ENCODE measurements around the gene NPTX1.

The NPTX1 gene

GRCh38 chr17:80424261-80424660 is 52.1 kb downstream of the NPTX1 start:
- TF ChIP-seq SIN3A (IDR thresholded peaks at IDR 0.05; ENCODE audit: borderline replicate concordance, insufficient read depth, low read length) (no peak), FOXP2 (optimal IDR thresholded peaks at IDR 0.05; ENCODE audit: borderline replicate concordance, extremely low read depth, extremely low read length, insufficient read depth) (no peak), POLR2AphosphoS5 (IDR thresholded peaks at IDR 0.05; ENCODE audit: low read depth, low read length) (no peak), TAF1 (IDR thresholded peaks at IDR 0.05; ENCODE audit: borderline replicate concordance, insufficient read depth, low read length) (no peak)

DNA sequence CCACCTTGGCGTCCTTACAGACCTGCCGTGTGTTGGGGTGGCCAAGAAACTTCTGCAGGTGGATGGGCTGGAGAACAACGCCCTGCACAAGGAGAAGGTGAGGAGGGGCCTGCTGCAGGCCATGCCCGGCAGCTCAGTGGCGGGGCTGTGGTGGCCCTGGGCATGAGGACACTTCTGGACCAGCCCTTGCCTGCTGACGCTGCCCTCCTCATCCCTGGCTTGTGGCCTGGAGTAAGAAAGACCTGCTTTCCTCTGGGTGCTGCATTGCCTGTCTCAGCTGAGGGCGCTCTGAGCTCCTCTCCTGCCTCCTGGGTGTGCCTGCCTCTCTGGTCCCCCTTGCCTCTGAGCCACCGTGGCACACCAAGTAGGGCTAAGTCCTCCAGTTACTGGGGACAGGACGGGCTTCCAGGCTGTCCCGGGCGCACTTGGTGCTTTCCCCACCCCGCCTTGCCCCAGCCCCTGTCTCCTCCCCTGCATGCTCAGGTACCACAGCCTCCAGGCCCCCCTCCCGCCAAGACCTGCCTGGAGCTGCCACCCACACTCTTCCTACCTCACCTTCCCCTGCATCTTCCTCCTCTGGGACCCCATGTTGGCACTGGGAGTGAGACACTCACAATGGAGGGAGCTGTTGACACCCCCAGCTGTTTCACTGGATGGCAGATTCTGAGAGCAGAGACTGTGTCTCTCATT is 52.7 kb downstream of the NPTX1 start:
- no peak for TF ChIP-seq POLR2AphosphoS5 (IDR thresholded peaks at IDR 0.05; ENCODE audit: low read depth, low read length)
- TF ChIP-seq SIN3A (IDR thresholded peaks at IDR 0.05; ENCODE audit: borderline replicate concordance, insufficient read depth, low read length): no peak
- no peak for TF ChIP-seq REST (IDR thresholded peaks at IDR 0.05; ENCODE audit: insufficient read depth in 1 of 2, low read depth in 2 of 2, low read length in 2 of 2)

DNA sequence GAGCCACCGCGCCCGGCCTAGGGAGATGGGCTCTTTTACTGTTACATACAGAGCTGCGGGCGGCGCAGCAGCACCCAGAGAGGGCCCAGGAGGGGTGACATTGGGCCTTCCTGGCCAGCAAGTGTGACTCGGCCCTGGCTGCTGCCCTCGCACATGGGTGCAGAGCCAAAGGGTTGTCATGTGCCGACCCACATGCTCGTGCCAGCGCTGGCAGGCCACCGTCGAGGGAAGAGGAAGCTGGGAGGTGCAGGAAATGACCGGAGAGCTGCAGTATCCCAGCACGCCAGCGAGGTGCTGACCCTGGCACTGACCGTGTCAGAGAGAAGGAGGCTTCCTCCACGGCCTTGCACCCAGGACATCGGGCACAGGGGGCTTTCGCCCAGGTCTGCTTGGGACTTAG is 53.4 kb downstream of the NPTX1 start:
- TF ChIP-seq FOXP2 (optimal IDR thresholded peaks at IDR 0.05; ENCODE audit: borderline replicate concordance, extremely low read depth, extremely low read length, insufficient read depth) (no peak), SIN3A (IDR thresholded peaks at IDR 0.05; ENCODE audit: borderline replicate concordance, insufficient read depth, low read length) (no peak), POLR2AphosphoS5 (IDR thresholded peaks at IDR 0.05; ENCODE audit: low read depth, low read length) (no peak), REST (IDR thresholded peaks at IDR 0.05; ENCODE audit: insufficient read depth in 1 of 2, low read depth in 2 of 2, low read length in 2 of 2) (no peak), TAF1 (IDR thresholded peaks at IDR 0.05; ENCODE audit: borderline replicate concordance, insufficient read depth, low read length) (no peak)

- TF ChIP-seq FOXP2 (optimal IDR thresholded peaks at IDR 0.05; ENCODE audit: borderline replicate concordance, extremely low read depth, extremely low read length, insufficient read depth) (no peak), SIN3A (IDR thresholded peaks at IDR 0.05; ENCODE audit: borderline replicate concordance, insufficient read depth, low read length) (no peak)
Observed at GRCh38 chr17:80422276-80422675, 54.1 kb downstream of the NPTX1 start.

GRCh38 chr17:80421381-80422090 is 54.9 kb downstream of the NPTX1 start:
- TF ChIP-seq TAF1 (IDR thresholded peaks at IDR 0.05; ENCODE audit: borderline replicate concordance, insufficient read depth, low read length): no peak
- no peak for TF ChIP-seq POLR2AphosphoS5 (IDR thresholded peaks at IDR 0.05; ENCODE audit: low read depth, low read length)
- no peak for TF ChIP-seq FOXP2 (optimal IDR thresholded peaks at IDR 0.05; ENCODE audit: borderline replicate concordance, extremely low read depth, extremely low read length, insufficient read depth)
- no peak for TF ChIP-seq REST (IDR thresholded peaks at IDR 0.05; ENCODE audit: insufficient read depth in 1 of 2, low read depth in 2 of 2, low read length in 2 of 2)
- no peak for TF ChIP-seq SIN3A (IDR thresholded peaks at IDR 0.05; ENCODE audit: borderline replicate concordance, insufficient read depth, low read length)

- TF ChIP-seq TAF1 (IDR thresholded peaks at IDR 0.05; ENCODE audit: borderline replicate concordance, insufficient read depth, low read length) (no peak), FOXP2 (optimal IDR thresholded peaks at IDR 0.05; ENCODE audit: borderline replicate concordance, extremely low read depth, extremely low read length, insufficient read depth) (no peak), POLR2AphosphoS5 (IDR thresholded peaks at IDR 0.05; ENCODE audit: low read depth, low read length) (no peak), SIN3A (IDR thresholded peaks at IDR 0.05; ENCODE audit: borderline replicate concordance, insufficient read depth, low read length) (no peak), REST (IDR thresholded peaks at IDR 0.05; ENCODE audit: insufficient read depth in 1 of 2, low read depth in 2 of 2, low read length in 2 of 2) (no peak)
Observed at GRCh38 chr17:80419255-80419654, 57.2 kb downstream of the NPTX1 start.
